HG03469 (cell line): Measurements from ENCODE around the gene FKBP9.
"Not testable (repeated sequence)": the region's sequence is repeated elsewhere in the genome, so short reads cannot be mapped to it uniquely, and the experiment has no call there.

Experiments used
- ATAC-seq: cut with Tn5 transposase; IDR thresholded peaks from one replicate; pipeline ENCODE4 v1.9.1; 2021; ENCODE audit warnings: mild to moderate bottlenecking, moderate library complexity, moderate number of reproducible peaks; ENCODE audit not compliant: unreplicated experiment

Gene FKBP9

DNA sequence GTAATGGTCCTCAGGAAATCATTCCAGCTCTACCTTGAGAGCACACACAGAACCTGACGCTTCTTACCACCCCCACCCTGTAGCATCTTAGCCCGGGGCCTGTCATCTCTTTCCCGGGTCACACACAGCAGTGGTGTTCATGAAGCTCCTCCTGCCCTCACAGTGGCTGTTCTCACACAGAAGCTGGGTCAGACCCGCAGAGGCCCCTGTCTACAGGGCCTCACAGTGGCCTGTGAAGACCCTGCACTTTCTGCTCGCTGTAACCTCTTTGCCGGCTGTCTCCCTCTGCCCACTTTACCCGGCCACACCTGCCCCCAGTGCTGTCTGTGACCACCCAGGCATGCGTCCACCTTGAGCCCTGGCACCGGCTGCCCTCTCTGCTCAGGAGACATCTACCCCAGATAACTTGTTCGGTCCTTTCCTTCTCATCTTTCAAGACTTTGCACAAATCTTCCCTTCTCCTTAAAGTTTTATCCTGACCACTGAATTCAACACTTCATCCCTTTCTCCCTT lies 46.9 kb downstream of the FKBP9 start:
- not testable (repeated sequence) for ATAC-seq

DNA sequence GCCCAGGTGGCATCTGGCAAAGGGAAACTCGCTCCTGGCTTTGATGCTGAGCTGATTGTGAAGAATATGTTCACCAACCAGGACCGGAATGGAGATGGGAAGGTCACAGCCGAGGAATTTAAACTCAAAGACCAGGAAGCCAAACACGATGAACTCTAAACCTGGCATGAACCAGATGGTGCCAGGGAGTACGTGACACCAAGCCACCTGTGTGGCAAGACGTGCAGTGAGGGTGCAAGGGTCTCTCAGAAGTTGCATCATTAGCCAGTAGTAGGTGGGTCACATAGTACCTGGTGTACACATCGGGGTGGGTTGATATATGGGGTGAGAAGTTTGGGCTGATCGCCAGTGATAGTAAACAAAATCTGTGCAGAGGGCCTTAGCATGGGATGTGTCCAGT lies 48.0 kb downstream of the FKBP9 start:
- not testable (repeated sequence) for ATAC-seq

DNA sequence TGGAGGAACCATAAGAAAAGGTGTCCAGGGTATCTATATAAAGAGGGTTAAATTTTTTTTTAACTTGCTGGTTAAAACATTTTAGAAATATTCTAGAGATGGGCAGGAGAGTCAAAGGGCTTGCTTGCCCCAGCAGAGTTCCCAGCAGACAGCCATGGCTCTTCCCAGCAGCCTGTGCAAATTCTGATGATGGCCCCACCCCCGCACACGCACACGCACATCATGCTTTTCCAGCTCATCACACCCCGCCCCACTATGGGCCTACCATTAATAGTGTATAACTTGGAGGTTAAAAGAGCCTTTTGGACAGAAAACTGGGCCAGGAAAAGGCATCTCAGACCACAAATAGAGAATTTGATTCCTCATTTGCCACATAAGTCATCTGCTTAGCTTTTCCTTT lies 48.5 kb downstream of the FKBP9 start:
- not testable (repeated sequence) for ATAC-seq

DNA sequence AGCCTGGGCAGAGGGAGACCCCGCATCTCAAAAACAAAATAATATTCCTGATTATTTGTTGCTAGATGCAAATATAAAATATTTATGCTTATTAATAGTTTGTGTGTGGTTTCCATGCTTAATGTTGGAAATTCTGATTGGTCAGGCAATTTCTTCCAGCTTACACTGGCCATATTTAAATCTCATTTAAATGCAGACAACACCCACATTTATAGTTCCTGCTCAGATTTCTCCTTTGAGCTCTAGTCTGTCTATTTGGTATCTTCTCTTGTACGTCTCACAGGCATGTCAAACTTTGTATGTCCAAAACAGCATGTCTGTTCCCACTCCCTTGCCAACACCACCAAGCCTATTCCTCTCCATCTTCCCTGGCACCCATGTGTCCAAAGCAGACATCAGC lies 52.5 kb downstream of the FKBP9 start:
- ATAC-seq: no peak

- ATAC-seq: no peak
Observed at GRCh38 chr7:33012364-33012763, 55.1 kb downstream of the FKBP9 start.

GRCh38 chr7:33024189-33024757 lies 67.0 kb downstream of the FKBP9 start:
- ATAC-seq: no peak

GRCh38 chr7:33035776-33036175 lies 78.5 kb downstream of the FKBP9 start:
- ATAC-seq: no peak

DNA sequence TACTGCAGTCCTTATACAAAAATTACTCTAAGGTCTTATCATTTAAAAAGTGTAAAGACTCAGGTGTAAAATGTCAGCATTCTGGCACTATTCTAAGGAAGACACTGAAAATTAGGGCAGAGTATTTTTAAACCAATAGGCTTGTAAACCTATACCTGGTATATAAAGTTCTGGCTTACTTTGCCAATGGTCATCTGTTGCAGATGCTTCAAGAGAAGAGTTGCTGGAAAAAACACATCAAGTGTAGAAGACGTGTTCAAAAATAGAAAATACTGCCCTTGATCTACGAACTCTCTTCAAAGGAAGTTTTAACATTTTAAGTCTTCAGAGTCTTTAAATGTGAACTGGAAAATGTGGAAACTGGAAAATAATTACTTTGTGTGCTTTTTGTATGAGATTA lies 81.4 kb downstream of the FKBP9 start:
- no peak for ATAC-seq

DNA sequence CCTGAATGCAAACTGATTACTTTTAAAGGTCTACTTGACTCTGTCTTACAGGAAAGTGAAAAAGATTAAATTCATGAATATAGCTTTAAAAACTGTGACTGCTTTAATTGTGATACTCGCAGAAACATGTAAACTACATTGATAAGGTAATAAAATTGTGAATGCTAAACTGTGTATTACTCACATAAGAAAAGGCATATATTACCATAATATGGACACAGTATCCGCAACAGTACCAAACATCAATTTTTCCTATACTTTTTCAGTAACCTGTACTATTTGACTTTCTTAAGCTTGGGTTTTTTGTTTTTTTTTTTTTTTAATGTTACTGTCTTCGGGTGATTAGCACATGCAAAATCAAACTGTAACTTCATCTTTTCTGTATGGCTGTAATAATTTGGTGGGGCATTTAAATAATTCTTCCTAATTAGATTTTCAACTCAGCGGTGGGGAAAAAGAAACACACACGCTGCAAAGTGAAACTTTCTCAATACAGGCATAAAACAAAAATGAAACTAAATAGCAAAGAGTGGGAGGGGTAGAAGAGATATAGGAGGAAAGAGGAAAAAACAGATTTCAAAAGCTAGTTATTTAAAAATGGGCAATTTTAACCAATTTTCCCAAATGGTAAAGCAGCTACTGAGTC lies 82.1 kb downstream of the FKBP9 start:
- ATAC-seq: no peak

DNA sequence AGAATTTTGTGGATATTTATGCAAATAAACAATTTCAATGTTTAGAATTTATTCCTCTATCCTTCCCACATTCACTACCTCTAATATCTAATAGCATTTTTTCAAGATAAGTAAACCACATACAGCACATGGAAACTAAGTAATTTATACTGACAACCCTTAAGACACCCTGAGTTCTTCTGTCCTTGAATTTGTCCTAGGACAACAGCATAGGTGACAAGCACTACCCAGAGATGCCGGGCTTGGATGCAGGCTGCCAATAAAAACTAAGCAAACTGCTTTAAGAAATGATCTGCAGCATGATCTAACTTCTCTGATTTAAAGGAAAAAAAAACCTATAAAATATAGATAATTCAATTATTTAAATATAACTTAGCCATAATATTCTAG lies 82.7 kb downstream of the FKBP9 start:
- no peak for ATAC-seq

DNA sequence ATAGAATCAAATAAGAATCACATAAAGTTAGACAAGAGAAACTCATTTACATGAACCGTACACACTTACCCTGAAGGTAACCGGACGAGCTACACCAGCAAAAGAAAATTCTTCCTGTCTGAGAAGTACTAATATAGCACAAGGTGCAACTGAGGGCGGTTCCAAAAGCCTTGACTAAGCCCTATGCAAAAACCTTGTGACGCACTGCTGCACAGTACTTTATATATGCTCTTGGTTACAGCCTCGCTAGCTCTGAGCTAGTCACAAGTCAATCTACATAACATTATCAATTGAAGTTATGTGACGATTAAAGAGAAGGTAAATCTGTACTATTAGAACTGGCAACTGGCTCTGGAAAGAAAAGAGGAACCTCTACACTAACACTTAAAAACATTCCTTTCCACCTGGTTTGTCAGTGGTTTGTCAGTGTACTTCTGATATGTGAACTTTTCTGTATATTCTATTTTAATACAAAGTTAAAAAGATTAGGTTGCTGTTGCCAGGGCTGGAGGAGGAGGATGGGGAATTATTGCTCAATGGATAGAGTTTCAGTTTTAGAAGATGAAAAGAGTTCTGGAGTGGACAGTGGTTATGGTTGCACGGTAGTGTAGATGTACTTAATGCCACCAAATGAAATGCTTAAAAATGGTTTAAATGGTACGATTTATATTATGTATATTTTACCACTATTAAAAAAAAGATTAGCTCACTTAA lies 83.7 kb downstream of the FKBP9 start:
- ATAC-seq: peak; percentile 94

GRCh38 chr7:33041631-33042428 lies 84.6 kb downstream of the FKBP9 start:
- ATAC-seq: no peak

DNA sequence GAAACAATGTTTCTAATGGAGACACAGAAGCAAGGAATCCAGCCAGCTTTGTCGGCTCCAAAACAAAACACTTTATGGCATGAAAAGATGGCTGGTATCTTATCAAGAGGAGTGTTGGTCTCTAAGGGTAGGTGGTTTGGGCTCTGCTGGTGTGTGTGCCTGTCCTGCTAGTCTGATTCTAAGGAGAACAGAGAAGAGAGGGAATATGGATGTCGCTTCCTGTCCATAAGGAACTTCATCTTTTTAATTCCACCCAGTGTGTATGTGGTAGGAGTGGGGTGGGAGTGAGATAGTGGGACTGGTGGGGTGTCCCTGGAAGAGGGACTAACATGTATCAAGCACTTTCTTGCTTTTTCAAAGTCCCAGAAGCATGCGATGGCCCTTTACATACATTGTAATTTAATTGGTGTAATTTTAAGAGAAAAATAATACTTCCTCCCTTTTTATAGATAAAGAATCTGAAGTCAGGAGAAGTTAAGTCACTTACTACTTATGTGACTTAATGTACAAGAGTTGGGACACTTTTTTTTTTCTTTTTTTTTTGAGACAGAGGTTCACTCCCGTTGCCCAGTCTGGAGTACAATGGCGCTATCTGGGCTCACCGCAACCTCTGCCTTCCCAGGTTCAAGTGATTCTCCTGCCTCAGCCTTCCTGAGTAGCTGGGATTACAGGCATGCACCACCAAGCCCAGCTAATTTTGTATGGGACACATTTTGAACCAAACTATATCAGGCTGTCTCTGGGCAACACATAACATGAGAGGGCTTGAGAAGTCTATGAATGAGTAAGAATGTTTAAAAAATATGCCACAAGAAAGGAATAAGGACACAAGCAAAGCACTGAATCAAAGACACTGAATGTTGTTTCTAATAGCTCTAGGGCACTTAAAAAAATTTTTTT lies 86.5 kb downstream of the FKBP9 start:
- ATAC-seq: no peak

DNA sequence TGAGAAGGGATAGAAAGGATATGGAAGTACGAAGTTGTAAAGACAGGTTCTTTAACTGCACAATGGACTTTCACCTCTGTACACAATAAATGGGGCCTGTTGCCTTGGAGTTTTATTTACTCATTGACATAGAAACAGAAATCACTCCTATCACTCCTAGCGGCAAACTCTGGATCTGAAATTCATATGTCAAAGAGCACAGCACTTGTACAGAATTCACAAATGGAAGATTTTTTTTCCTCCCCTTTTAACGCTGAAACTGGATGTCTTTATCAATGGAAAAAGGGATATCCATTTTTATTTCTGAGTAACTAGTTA lies 87.1 kb downstream of the FKBP9 start:
- ATAC-seq: no peak

DNA sequence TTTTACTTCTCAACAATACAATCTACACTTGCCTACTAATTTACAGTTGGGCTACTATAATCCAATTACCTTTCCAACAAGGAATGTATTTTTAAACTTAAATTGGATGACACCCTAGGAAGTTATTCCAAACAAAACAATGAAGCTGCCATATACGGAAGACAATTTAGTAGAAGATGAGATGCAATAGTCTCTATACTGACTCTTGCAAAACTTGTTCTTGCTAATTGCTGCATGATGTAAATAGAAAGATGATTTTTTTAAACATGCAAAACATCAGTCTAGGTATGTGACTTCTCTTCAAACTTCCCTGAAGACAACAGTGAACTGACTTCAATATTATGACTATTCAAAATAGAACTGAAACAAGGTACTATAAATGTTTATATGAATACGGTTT lies 87.7 kb downstream of the FKBP9 start:
- peak; percentile 26 for ATAC-seq

DNA sequence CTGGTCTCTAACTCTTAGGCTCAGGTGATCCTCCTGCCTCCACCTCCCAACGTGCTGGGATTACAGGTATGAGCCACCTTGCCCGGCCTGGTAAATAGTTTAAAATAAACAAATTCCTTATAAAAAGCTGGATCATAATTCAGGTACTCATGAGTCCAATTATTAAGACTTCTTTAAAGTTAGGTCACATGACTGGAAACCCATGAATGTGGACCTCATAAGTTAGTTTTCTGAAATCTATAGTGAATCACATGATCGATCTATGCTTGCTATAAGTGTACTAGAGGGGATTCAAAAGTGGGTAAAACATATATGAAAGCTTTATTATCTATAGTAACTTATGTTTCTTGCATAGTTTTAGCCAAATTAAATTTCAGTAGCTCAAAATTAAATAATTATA lies 91.0 kb downstream of the FKBP9 start:
- ATAC-seq: no peak

GRCh38 chr7:33048704-33049103 lies 91.5 kb downstream of the FKBP9 start:
- ATAC-seq: no peak

DNA sequence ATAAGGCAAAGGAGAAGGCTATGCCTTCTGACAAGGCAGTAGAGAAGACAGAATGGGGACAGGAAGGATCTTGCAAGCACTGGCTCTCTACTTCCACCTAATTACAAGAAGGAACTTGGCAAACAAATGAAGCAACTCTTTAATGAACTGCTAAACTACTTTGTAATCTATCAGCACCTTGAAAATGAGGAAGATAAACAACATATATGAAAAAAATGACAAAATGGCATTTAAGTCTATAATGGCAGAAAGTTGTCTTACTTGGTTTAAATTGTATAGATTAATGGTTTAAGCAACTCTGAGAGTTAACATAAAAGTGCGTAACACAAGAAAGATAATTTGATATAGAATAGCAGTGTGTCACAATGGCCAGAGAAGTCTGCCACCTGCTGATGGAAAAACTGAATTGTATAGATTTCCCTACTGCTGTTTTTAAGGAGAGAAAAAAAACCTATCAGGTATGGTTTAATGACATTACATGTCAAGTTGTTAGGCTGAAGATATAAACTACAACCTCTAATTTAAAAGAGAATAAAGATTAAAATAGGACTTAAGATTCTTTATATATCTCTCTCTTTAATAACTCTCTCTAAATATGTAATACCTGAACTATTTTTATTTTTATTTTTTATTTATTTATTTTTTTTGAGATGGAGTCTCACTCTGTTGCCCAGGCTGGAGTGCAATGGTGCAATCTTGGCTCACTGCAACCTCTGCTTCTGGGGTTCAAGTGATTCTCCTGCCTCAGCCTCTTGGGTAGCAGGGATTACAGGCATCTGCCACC lies 93.5 kb downstream of the FKBP9 start:
- ATAC-seq: peak; percentile 40

GRCh38 chr7:33053721-33054120 lies 96.5 kb downstream of the FKBP9 start:
- ATAC-seq: no peak
